ENCODE data around the gene SIRPG. TPM values are rescaled to one million over a fixed set of nuclear protein-coding genes. Genes with fewer than 3 reads are reported as not detected.
"Not testable (repeated sequence)": the region's sequence is repeated elsewhere in the genome, so short reads cannot be mapped to it uniquely, and the experiment has no call there.

Gene SIRPG
- total RNA-seq: 10 to 100 TPM; 32.0 to 62.9 TPM

DNA sequence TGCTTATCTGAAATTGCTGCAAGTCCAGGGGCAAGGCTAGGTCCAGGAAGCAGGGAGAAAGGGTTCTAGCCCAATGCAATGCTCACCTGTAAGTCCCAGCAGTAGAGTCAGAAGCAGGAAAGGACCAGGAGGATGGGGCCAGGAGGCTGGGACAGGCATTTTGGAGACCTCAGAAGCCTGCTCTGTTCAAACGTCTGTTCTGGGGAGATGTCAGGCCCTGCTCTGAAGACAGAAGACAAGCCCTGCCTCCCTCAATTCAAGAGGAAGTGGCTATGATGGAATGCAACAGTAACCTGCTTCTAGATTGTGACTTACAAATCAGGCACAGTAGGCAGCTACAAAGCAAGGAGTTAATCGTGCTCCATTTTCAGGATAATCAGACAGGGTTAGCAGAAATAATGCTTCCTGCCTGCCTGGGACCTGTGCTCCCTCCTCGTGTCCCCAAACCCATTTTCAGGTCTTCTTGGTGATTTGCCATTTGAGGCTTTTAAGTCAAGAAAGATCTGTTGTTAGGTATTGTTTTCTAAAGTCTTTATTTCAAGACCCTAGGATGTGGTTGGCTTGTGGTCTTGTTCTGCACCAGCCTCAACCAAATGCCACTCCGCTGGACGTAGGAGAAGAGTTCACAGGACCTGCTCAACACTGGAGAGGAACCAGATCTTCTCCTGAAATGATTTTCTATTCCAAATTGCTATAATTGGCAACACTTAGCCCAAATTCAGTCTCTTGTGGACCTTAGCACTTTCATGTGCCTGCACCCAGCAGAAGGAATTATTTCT is at the start of gene SIRPG:
Gene SIRPG, minus strand, starts transcription at position 224 of the 779 bp plus-strand sequence. Its CDS starts 65 bp downstream, at position 159.
- Mint-ChIP-seq H3K9me3 (no peaks in the 10 kb centered on the region), H3K27me3 (no peaks in the 10 kb centered on the region), H3K27ac (peak within 1 kb of the TSS; percentile 90), H3K36me3 (ENCODE audit: low read depth) (peaks cover 32% of the 10 kb centered on the region), H3K4me3 (peak within 1 kb of the TSS; percentile 90), H3K4me1 (peaks cover 81% of the 10 kb centered on the region)
- ATAC-seq (replicated peaks): peak; percentile 40

DNA sequence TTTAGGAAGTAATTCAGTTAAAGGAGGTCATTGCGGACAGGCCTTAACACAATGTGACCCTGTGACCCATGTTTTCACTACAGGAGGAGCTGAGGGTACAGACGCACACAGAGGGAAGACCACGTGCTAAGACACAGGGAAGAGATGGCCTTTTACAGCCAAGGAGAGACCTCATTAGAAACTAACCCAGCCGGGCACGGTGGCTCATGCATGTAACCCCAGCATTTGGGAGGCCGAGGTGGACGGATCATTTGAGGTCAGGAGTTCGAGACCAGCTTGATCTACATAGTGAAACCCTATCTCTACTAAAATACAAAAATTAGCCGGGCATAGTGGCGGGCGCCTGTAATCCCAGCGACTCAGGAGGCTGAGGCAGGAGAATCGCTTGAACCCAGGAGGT is 49.3 kb upstream of the SIRPG start:
- ATAC-seq (replicated peaks); H3K36me3 Mint-ChIP-seq (ENCODE audit: low read depth); H3K4me3 Mint-ChIP-seq; H3K27me3 Mint-ChIP-seq; H3K9me3 Mint-ChIP-seq; H3K27ac Mint-ChIP-seq; H3K4me1 Mint-ChIP-seq: not testable (repeated sequence)

- peaks cover 4% of the 10 kb centered on the region for H3K9me3 Mint-ChIP-seq
- H3K36me3 Mint-ChIP-seq (ENCODE audit: low read depth): no peaks in the 10 kb centered on the region
- H3K4me1 Mint-ChIP-seq: peaks cover 5% of the 10 kb centered on the region
- no peak overlapping the region for H3K4me3 Mint-ChIP-seq
- H3K27me3 Mint-ChIP-seq: no peaks in the 10 kb centered on the region
- ATAC-seq (replicated peaks): no peak
- H3K27ac Mint-ChIP-seq: no peak overlapping the region
These were observed 48.5 kb upstream of the SIRPG start for GRCh38 chr20:1706079-1706478.

DNA sequence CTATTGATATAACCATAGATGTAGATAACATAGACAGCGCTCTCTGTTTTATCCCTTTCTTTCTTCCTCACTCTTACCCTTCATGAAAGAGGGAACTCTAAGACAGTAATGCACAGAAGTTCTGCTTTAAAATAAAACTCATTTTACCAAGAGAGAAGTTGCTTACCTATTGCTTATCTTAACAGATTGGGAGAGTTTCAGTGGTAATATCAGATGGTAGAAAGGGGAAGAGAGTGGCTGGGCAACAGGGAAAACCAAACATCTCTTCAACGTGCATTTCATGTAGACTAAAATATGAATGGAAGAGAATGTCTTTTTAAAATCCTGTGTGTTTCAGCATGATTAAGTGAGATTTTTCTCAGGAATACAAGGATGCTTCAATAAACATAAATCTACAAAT is 45.3 kb upstream of the SIRPG start:
- Mint-ChIP-seq H3K9me3 (no peaks in the 10 kb centered on the region), H3K27ac (no peak overlapping the region)

GRCh38 chr20:1702328-1702727 is 44.7 kb upstream of the SIRPG start:
- no peak for ATAC-seq (replicated peaks)
- Mint-ChIP-seq H3K4me1 (no peaks in the 10 kb centered on the region), H3K9me3 (no peaks in the 10 kb centered on the region), H3K36me3 (ENCODE audit: low read depth) (no peaks in the 10 kb centered on the region), H3K27ac (no peak overlapping the region), H3K4me3 (no peak overlapping the region), H3K27me3 (no peaks in the 10 kb centered on the region)

More for the DNA sequence above, 45.3 kb upstream of the SIRPG start:
- ATAC-seq (replicated peaks): no peak
- Mint-ChIP-seq H3K4me1 (no peaks in the 10 kb centered on the region), H3K36me3 (ENCODE audit: low read depth) (no peaks in the 10 kb centered on the region), H3K27me3 (no peaks in the 10 kb centered on the region), H3K4me3 (no peak overlapping the region)

DNA sequence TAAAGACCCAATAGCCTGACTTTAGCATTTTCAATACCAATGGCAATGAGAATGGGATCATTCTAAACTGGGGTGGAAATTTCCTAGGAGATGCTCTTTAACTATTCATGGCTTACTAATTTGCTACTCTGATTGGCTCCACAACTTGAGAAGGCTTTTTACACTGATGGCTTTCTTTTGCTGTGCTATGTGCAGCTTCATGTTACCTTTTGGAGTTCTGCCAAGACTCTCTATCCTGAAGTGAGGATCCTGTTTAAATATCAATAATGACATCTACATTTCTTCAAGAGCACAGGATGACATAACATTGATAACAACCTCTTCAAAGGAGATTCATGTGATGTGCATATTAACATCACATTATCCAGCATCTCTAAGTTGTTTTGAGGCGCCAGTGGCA is 43.4 kb upstream of the SIRPG start:
- Mint-ChIP-seq H3K36me3 (ENCODE audit: low read depth) (no peaks in the 10 kb centered on the region), H3K9me3 (no peaks in the 10 kb centered on the region), H3K27ac (no peak overlapping the region), H3K4me1 (peaks cover 7% of the 10 kb centered on the region), H3K27me3 (no peaks in the 10 kb centered on the region), H3K4me3 (no peak overlapping the region)
- no peak for ATAC-seq (replicated peaks)

DNA sequence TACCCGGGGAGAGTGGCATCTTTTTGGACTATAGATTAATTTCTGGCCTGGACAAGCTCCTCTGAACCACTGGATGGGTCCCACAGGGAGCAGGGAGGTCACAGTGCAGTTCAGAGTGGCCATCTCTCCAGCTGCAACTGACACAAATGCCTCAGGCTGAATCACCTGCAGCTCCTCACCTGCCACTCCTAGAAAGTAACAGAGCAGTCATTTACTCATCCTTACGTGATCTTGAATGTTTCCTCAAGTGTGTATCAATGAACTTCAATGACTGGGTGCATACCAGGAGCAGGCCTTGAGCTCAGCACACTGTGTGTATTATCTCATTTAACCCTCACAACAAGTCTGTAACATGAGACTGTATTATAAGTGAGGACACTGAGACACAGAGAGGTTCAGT is 40.0 kb upstream of the SIRPG start:
- no peaks in the 10 kb centered on the region for H3K9me3 Mint-ChIP-seq
- peaks cover 11% of the 10 kb centered on the region for H3K4me1 Mint-ChIP-seq
- no peak overlapping the region for H3K4me3 Mint-ChIP-seq
- no peak for ATAC-seq (replicated peaks)
- no peaks in the 10 kb centered on the region for H3K36me3 Mint-ChIP-seq (ENCODE audit: low read depth)
- H3K27me3 Mint-ChIP-seq: no peaks in the 10 kb centered on the region
- no peak overlapping the region for H3K27ac Mint-ChIP-seq

DNA sequence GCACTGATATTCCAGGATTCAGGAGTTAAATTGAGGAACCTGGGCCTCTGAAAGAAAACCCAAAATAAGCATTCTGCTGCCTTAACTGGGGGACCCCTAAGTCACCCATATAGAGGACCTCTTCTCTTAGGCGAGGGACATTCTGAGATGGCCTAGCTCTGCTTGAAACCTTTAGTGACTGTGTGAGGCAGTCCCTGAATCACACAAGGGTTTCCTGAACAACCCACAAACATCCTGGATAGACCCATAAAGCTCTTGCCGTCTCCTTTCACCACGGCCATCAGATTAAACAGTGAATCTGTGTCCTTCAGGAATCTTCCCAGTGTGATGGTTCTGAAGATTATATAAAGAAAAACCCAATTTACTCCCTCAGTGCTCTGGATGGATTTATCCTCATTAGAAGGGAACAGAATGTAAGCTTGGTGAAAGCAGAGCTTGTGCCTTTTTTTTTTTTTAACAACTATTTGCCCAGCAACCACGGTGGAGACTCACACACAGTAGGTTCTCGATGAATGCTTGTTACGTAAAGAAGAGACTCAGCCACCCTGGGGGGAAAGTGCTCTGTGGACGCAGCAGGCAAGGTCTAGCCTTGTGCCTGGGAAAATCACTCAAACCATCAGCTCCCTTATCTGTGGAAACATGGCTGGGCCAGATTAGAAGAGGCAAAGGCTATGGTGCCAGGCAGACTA is 39.1 kb upstream of the SIRPG start:
- Mint-ChIP-seq H3K27me3 (no peaks in the 10 kb centered on the region), H3K4me3 (peak overlapping the region; percentile 46), H3K4me1 (peaks cover 11% of the 10 kb centered on the region), H3K9me3 (no peaks in the 10 kb centered on the region), H3K27ac (peak overlapping the region; percentile 53), H3K36me3 (ENCODE audit: low read depth) (no peaks in the 10 kb centered on the region)
- peak; percentile 94 for ATAC-seq (replicated peaks)

DNA sequence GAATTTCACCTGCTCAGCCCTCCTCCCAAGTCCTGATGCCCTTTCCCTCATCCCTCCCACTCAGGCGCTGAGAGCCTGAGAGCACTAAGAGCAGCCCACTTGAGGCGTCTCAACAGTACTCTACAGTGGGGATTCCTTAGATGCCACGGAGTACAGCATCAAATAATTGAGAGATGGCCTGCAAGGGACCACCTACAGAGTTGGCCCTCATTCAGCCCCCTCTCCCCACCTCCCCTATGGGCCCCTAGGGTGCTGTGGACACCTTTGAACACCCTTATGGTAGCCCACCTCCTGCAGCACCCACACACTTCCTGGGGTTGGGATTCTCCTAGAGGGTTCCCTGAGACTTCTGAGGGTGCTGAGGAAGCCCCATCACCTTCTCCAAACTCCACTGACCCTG is 37.1 kb upstream of the SIRPG start:
- Mint-ChIP-seq H3K4me3 (no peak overlapping the region), H3K27me3 (no peaks in the 10 kb centered on the region), H3K27ac (peak overlapping the region; percentile 36), H3K36me3 (ENCODE audit: low read depth) (no peaks in the 10 kb centered on the region), H3K4me1 (peaks cover 12% of the 10 kb centered on the region), H3K9me3 (peaks cover 4% of the 10 kb centered on the region)
- ATAC-seq (replicated peaks): no peak

DNA sequence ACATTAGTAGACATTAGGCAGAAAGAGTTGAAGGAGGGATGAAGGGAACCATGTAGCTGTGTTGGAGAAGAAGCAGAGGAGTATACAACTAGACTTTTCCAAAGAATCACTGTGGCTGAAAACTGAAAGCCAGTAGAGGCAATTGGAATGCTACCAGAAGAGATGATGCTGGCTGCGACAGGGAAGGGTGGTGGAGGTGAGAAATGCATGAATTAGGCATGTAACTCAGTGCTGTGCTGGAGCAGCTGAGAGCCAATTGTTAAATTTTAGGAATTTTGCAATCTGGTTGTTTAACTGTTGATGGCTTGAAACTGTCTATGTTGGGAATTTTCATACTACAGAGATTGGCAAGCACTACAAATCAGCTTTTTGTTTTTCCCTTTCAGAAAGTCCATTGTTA is 35.8 kb upstream of the SIRPG start:
- no peaks in the 10 kb centered on the region for H3K27me3 Mint-ChIP-seq
- no peak for ATAC-seq (replicated peaks)
- peak overlapping the region; percentile 10 for H3K27ac Mint-ChIP-seq
- peaks cover 4% of the 10 kb centered on the region for H3K9me3 Mint-ChIP-seq
- no peaks in the 10 kb centered on the region for H3K36me3 Mint-ChIP-seq (ENCODE audit: low read depth)
- peaks cover 23% of the 10 kb centered on the region for H3K4me1 Mint-ChIP-seq
- no peak overlapping the region for H3K4me3 Mint-ChIP-seq

GRCh38 chr20:1689721-1690120 is 32.1 kb upstream of the SIRPG start:
- peak overlapping the region; percentile 45 for H3K27ac Mint-ChIP-seq

DNA sequence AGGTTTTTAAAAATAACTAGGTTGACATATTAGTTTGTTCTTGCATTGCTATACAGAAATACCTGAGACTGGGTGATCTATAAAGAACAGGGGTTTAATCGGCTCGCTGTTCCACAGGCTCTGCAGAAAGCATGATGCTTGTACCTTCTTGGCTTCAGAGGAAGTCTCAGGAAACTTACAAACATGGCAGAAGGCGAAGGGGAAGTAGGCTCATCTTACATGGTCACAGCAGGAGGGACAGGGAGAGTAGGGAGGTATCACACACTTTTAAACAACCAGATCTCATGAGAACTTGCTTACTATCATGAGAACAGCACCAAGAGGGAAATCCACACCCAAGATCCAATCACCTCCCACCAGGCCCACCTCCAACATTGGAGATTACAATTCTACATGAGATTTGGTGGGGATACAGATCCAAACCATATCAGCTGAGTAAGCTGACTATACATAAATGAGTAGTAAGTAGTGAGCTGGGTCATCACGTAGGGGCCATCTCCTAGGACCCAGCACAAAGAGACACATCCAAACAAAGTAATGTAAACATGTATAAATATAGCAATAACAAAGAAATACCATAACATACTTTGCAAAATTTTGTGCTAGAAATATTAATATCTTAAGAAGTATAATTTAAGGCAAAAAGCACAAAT is 31.4 kb upstream of the SIRPG start:
- H3K4me3 Mint-ChIP-seq: no peak overlapping the region
- H3K4me1 Mint-ChIP-seq: peaks cover 32% of the 10 kb centered on the region
- H3K27ac Mint-ChIP-seq: peak overlapping the region; percentile 45
- H3K36me3 Mint-ChIP-seq (ENCODE audit: low read depth): no peaks in the 10 kb centered on the region
- no peaks in the 10 kb centered on the region for H3K27me3 Mint-ChIP-seq
- H3K9me3 Mint-ChIP-seq: peaks cover 4% of the 10 kb centered on the region
- ATAC-seq (replicated peaks): peak; percentile 47

More at GRCh38 chr20:1689721-1690120, 32.1 kb upstream of the SIRPG start:
- Mint-ChIP-seq H3K4me1 (peaks cover 30% of the 10 kb centered on the region), H3K27me3 (no peaks in the 10 kb centered on the region), H3K36me3 (ENCODE audit: low read depth) (no peaks in the 10 kb centered on the region), H3K9me3 (peaks cover 4% of the 10 kb centered on the region), H3K4me3 (no peak overlapping the region)
- no peak for ATAC-seq (replicated peaks)

DNA sequence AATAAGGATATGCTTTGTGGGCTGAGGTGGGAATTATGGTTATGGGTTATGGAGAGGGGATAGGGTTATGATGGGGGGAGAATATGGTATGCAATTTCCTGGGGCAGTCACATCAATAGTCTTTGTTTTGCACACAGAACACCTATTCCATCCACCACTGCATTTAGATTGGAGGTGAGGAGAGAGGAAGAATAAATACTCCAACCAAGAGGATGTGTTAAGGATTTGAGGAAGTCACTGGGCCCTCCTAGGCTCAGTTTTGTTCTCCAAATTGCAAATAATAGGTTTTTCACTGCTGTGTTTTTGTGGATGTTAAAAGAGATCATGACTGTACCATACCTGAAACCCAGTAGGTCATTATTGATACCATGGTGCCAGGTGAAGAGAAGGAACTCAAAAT is 29.5 kb upstream of the SIRPG start:
- no peak for ATAC-seq (replicated peaks)
- Mint-ChIP-seq H3K27ac (no peak overlapping the region), H3K36me3 (ENCODE audit: low read depth) (no peaks in the 10 kb centered on the region), H3K9me3 (peaks cover 4% of the 10 kb centered on the region), H3K4me3 (no peak overlapping the region), H3K4me1 (peaks cover 32% of the 10 kb centered on the region), H3K27me3 (no peaks in the 10 kb centered on the region)

DNA sequence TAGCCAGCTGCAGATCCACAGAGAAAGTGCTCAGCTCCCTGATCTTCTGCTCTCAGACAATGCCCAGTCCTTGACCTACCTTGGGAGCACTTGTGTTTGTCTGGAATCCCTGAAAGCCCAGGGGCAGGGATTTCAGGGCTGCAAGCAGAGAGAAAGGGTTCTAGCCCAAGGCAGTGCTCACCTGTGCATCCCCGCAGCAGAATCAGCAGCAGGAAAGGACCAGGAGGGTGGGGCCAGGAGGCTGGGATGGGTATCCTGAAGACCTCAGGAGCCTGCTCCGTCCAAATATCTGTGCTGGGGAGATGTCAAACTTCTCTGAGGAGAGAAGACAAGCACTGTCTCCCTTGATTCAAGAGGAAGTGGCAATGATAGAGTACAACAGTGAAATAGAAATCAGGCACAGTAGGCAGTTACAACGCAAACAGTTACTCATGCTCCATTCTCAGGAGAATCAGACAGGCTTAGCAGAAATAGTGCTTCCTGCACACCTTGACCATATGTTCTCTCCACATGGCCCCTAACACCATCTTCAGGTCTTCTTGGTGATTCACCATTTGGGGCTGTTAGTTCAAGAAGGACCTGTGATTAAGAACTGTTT is 28.7 kb upstream of the SIRPG start:
- Mint-ChIP-seq H3K36me3 (ENCODE audit: low read depth) (no peaks in the 10 kb centered on the region), H3K27ac (peak overlapping the region; percentile 53), H3K4me1 (peaks cover 32% of the 10 kb centered on the region), H3K4me3 (peak overlapping the region; percentile 66), H3K9me3 (peaks cover 4% of the 10 kb centered on the region), H3K27me3 (no peaks in the 10 kb centered on the region)
- ATAC-seq (replicated peaks): peak; percentile 72
